ENCODE results near the gene SLC35D1.

The SLC35D1 gene

GRCh38 chr1:67031859-67032247, 22.1 kb downstream of the SLC35D1 start:
- H3K27me3 Mint-ChIP-seq: no peaks in the 10 kb centered on the region
- no peak overlapping the region for H3K27ac Mint-ChIP-seq (ENCODE audit: low read depth)
- DNase-seq (ENCODE audit: low spot score in 2 of 2) (no peak), ATAC-seq (replicated peaks; ENCODE audit: extremely low read depth, poor library complexity, severe bottlenecking) (no peak)
- H3K9me3 Mint-ChIP-seq: no peaks in the 10 kb centered on the region
- H3K4me3 Mint-ChIP-seq: no peak overlapping the region
- peaks cover 11% of the 10 kb centered on the region for H3K4me1 Mint-ChIP-seq
- peaks cover 16% of the 10 kb centered on the region for H3K36me3 Mint-ChIP-seq (ENCODE audit: insufficient read depth)

DNA sequence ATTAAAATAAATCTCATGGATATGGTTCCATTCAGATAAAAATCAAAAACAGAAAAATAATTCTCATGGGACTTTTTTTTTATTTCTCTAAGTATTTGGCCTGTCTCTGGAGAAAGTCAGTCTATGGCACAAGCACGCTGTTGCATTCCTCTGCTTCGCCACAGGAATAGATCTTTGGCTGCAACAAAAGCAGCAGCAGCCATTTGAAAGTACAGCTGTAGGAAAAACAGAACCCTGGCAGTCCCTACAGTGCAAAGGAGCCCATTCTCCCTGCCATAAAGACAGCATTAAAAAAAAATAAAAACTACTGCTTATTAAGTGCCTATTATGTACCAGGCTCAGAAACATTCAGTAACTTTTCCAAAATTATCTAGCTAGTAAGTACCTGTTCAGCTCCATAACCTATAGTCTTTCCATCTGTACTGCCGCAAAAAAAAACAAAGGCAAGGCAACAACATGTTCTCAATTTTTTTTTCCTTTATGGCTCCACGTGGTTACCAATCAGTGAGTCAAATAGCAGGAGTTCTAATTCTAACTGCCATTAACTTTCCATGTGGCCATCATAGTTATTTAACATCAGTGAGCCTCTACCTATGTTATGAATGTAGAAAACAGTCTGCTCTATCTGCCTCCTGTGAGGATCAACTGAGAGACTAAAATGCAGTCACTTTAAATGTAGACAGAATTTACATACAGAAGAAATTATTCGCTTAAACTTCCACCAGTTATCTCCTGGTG, 22.7 kb downstream of the SLC35D1 start:
- ATAC-seq (replicated peaks; ENCODE audit: extremely low read depth, poor library complexity, severe bottlenecking) (no peak), DNase-seq (ENCODE audit: low spot score in 2 of 2) (no peak)
- H3K4me3 Mint-ChIP-seq: no peak overlapping the region
- peaks cover 6% of the 10 kb centered on the region for H3K4me1 Mint-ChIP-seq
- no peaks in the 10 kb centered on the region for H3K9me3 Mint-ChIP-seq
- no peaks in the 10 kb centered on the region for H3K27me3 Mint-ChIP-seq
- no peak overlapping the region for H3K27ac Mint-ChIP-seq (ENCODE audit: low read depth)
- peaks cover 10% of the 10 kb centered on the region for H3K36me3 Mint-ChIP-seq (ENCODE audit: insufficient read depth)

- Mint-ChIP-seq H3K27ac (ENCODE audit: low read depth) (no peak overlapping the region), H3K9me3 (no peaks in the 10 kb centered on the region), H3K4me1 (peaks cover 6% of the 10 kb centered on the region), H3K27me3 (no peaks in the 10 kb centered on the region), H3K36me3 (ENCODE audit: insufficient read depth) (peaks cover 10% of the 10 kb centered on the region), H3K4me3 (no peak overlapping the region)
- ATAC-seq (replicated peaks; ENCODE audit: extremely low read depth, poor library complexity, severe bottlenecking) (no peak), DNase-seq (ENCODE audit: low spot score in 2 of 2) (no peak)
These were observed 24.5 kb downstream of the SLC35D1 start for GRCh38 chr1:67029472-67029871.

DNA sequence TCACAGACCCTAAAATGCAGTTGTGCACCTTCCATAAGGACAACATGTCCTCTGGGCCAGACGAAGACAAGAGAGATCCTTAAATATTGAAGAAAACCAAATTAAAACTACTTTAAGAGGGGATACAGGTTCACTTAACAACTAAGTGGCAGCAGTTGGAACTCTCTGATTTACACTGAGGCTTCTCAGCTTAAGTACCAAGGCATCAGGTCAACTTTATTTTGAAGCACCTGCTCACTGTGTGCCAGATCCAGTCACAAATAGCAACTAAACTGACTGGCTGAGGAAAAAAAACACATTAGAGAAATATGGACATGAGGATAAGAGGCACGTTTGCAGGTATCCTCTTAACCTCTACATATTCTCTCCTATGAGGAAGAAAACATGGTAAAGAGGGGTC, 33.2 kb downstream of the SLC35D1 start:
- no peak overlapping the region for H3K4me3 Mint-ChIP-seq
- H3K4me1 Mint-ChIP-seq: no peaks in the 10 kb centered on the region
- ATAC-seq (replicated peaks; ENCODE audit: extremely low read depth, poor library complexity, severe bottlenecking) (no peak), DNase-seq (ENCODE audit: low spot score in 2 of 2) (no peak)
- H3K9me3 Mint-ChIP-seq: no peaks in the 10 kb centered on the region
- H3K27me3 Mint-ChIP-seq: no peaks in the 10 kb centered on the region
- H3K27ac Mint-ChIP-seq (ENCODE audit: low read depth): no peak overlapping the region
- peaks cover 7% of the 10 kb centered on the region for H3K36me3 Mint-ChIP-seq (ENCODE audit: insufficient read depth)

GRCh38 chr1:67020304-67020703, 33.6 kb downstream of the SLC35D1 start:
- DNase-seq (ENCODE audit: low spot score in 2 of 2) (no peak), ATAC-seq (replicated peaks; ENCODE audit: extremely low read depth, poor library complexity, severe bottlenecking) (no peak)
- Mint-ChIP-seq H3K36me3 (ENCODE audit: insufficient read depth) (peaks cover 7% of the 10 kb centered on the region), H3K4me3 (no peak overlapping the region), H3K9me3 (no peaks in the 10 kb centered on the region), H3K4me1 (no peaks in the 10 kb centered on the region), H3K27me3 (no peaks in the 10 kb centered on the region), H3K27ac (ENCODE audit: low read depth) (no peak overlapping the region)

GRCh38 chr1:67019600-67020136, 34.3 kb downstream of the SLC35D1 start:
- Mint-ChIP-seq H3K9me3 (no peaks in the 10 kb centered on the region), H3K36me3 (ENCODE audit: insufficient read depth) (peaks cover 7% of the 10 kb centered on the region), H3K4me1 (no peaks in the 10 kb centered on the region), H3K27me3 (no peaks in the 10 kb centered on the region), H3K4me3 (no peak overlapping the region), H3K27ac (ENCODE audit: low read depth) (no peak overlapping the region)
- ATAC-seq (replicated peaks; ENCODE audit: extremely low read depth, poor library complexity, severe bottlenecking) (no peak), DNase-seq (ENCODE audit: low spot score in 2 of 2) (no peak)

GRCh38 chr1:67019121-67019520, 34.8 kb downstream of the SLC35D1 start:
- H3K4me1 Mint-ChIP-seq: no peaks in the 10 kb centered on the region
- DNase-seq (ENCODE audit: low spot score in 2 of 2) (no peak), ATAC-seq (replicated peaks; ENCODE audit: extremely low read depth, poor library complexity, severe bottlenecking) (no peak)
- H3K9me3 Mint-ChIP-seq: no peaks in the 10 kb centered on the region
- no peak overlapping the region for H3K4me3 Mint-ChIP-seq
- no peaks in the 10 kb centered on the region for H3K27me3 Mint-ChIP-seq
- H3K36me3 Mint-ChIP-seq (ENCODE audit: insufficient read depth): peaks cover 7% of the 10 kb centered on the region
- H3K27ac Mint-ChIP-seq (ENCODE audit: low read depth): no peak overlapping the region

DNA sequence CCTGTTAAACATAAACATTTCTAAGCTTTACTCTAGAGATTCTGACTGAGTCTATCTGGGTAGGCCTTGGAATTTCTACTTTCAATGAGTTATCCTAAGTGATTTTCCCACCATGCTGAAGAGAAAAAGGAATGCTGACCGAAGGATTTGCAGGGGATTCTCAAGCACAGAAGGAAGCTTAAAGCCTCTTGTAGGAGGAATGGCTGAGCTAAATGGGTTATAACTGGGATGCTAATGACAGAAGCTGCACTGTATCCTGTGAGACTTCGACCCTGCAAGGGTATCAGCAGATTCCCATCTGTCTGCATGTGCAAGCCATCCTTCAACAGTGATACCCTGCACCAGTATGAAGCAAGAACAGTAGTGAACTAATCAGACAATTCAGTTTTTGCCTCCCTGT, 35.4 kb downstream of the SLC35D1 start:
- no peaks in the 10 kb centered on the region for H3K4me1 Mint-ChIP-seq
- H3K9me3 Mint-ChIP-seq: no peaks in the 10 kb centered on the region

GRCh38 chr1:67013573-67013972, 40.4 kb downstream of the SLC35D1 start:
- H3K27me3 Mint-ChIP-seq: no peaks in the 10 kb centered on the region
- H3K4me1 Mint-ChIP-seq: no peaks in the 10 kb centered on the region
- no peaks in the 10 kb centered on the region for H3K9me3 Mint-ChIP-seq
- DNase-seq (ENCODE audit: low spot score in 2 of 2) (no peak), ATAC-seq (replicated peaks; ENCODE audit: extremely low read depth, poor library complexity, severe bottlenecking) (no peak)
- peaks cover 10% of the 10 kb centered on the region for H3K36me3 Mint-ChIP-seq (ENCODE audit: insufficient read depth)
- H3K4me3 Mint-ChIP-seq: no peak overlapping the region
- no peak overlapping the region for H3K27ac Mint-ChIP-seq (ENCODE audit: low read depth)

More for the DNA sequence above, 35.4 kb downstream of the SLC35D1 start:
- DNase-seq (ENCODE audit: low spot score in 2 of 2) (no peak), ATAC-seq (replicated peaks; ENCODE audit: extremely low read depth, poor library complexity, severe bottlenecking) (no peak)
- no peak overlapping the region for H3K27ac Mint-ChIP-seq (ENCODE audit: low read depth)
- H3K4me3 Mint-ChIP-seq: no peak overlapping the region
- H3K27me3 Mint-ChIP-seq: no peaks in the 10 kb centered on the region
- H3K36me3 Mint-ChIP-seq (ENCODE audit: insufficient read depth): peaks cover 8% of the 10 kb centered on the region

GRCh38 chr1:67009792-67010191, 44.2 kb downstream of the SLC35D1 start:
- no peaks in the 10 kb centered on the region for H3K27me3 Mint-ChIP-seq
- H3K27ac Mint-ChIP-seq (ENCODE audit: low read depth): no peak overlapping the region
- no peak for DNase-seq (ENCODE audit: low spot score in 2 of 2)
- H3K4me1 Mint-ChIP-seq: no peaks in the 10 kb centered on the region
- no peak for ATAC-seq (replicated peaks; ENCODE audit: extremely low read depth, poor library complexity, severe bottlenecking)
- H3K9me3 Mint-ChIP-seq: no peaks in the 10 kb centered on the region
- peaks cover 17% of the 10 kb centered on the region for H3K36me3 Mint-ChIP-seq (ENCODE audit: insufficient read depth)
- H3K4me3 Mint-ChIP-seq: no peak overlapping the region

- Mint-ChIP-seq H3K27me3 (no peaks in the 10 kb centered on the region), H3K9me3 (no peaks in the 10 kb centered on the region), H3K36me3 (ENCODE audit: insufficient read depth) (peaks cover 20% of the 10 kb centered on the region), H3K27ac (ENCODE audit: low read depth) (no peak overlapping the region), H3K4me3 (no peak overlapping the region), H3K4me1 (no peaks in the 10 kb centered on the region)
- DNase-seq (ENCODE audit: low spot score in 2 of 2) (no peak), ATAC-seq (replicated peaks; ENCODE audit: extremely low read depth, poor library complexity, severe bottlenecking) (no peak)
These were observed 48.9 kb downstream of the SLC35D1 start for GRCh38 chr1:67005068-67005467.

- Mint-ChIP-seq H3K4me3 (no peak overlapping the region), H3K27ac (ENCODE audit: low read depth) (no peak overlapping the region), H3K36me3 (ENCODE audit: insufficient read depth) (peaks cover 17% of the 10 kb centered on the region), H3K4me1 (peaks cover under 1% of the 10 kb centered on the region), H3K27me3 (no peaks in the 10 kb centered on the region), H3K9me3 (no peaks in the 10 kb centered on the region)
- ATAC-seq (replicated peaks; ENCODE audit: extremely low read depth, poor library complexity, severe bottlenecking) (no peak), DNase-seq (ENCODE audit: low spot score in 2 of 2) (no peak)
These were observed 49.8 kb downstream of the SLC35D1 start for GRCh38 chr1:67004176-67004575.

GRCh38 chr1:67001682-67002425, 52.1 kb downstream of the SLC35D1 start:
- H3K36me3 Mint-ChIP-seq (ENCODE audit: insufficient read depth): peaks cover 6% of the 10 kb centered on the region
- no peak for DNase-seq (ENCODE audit: low spot score in 2 of 2)
- H3K9me3 Mint-ChIP-seq: no peaks in the 10 kb centered on the region
- no peak overlapping the region for H3K27ac Mint-ChIP-seq (ENCODE audit: low read depth)
- H3K27me3 Mint-ChIP-seq: no peaks in the 10 kb centered on the region
- no peak for ATAC-seq (replicated peaks; ENCODE audit: extremely low read depth, poor library complexity, severe bottlenecking)
- peaks cover 5% of the 10 kb centered on the region for H3K4me1 Mint-ChIP-seq
- no peak overlapping the region for H3K4me3 Mint-ChIP-seq
